OCI-LY1 (cell line): Measurements from ENCODE around the gene CTNS.

Experiments
- H2AFZ ChIP-seq: fragments of 200-600 bp; sonication (generic), shearing (Covaris generic); 2 replicates; pipeline ENCODE4 v1.6.0; 2014; ENCODE audit warnings: antibody characterized with exemption, mild to moderate bottlenecking, low read length
- H3F3A ChIP-seq: fragments of 200-600 bp; sonication (generic), shearing (Covaris generic); 2 replicates; pipeline ENCODE4 v1.6.0; 2014; ENCODE audit warnings: mild to moderate bottlenecking, antibody characterized with exemption, low read length, moderate library complexity; ENCODE audit not compliant: insufficient read depth
- H3K27ac ChIP-seq: fragments of 200-600 bp; sonication (generic); 2 replicates; pipeline ENCODE4 v1.5.1; 2014; ENCODE audit warnings: low read length, mixed run types, mild to moderate bottlenecking, low read depth; ENCODE audit not compliant: poor library complexity, severe bottlenecking
- H3K27me3 ChIP-seq: fragments of 200-600 bp; sonication (generic); 2 replicates; pipeline ENCODE4 v1.6.0; 2014; ENCODE audit warnings: antibody characterized with exemption, mild to moderate bottlenecking, low read length, moderate library complexity; ENCODE audit not compliant: insufficient read depth
- H3K36me3 ChIP-seq: fragments of 200-600 bp; sonication (generic); 2 replicates; pipeline ENCODE4 v1.6.1; 2014; ENCODE audit warnings: mild to moderate bottlenecking, antibody characterized with exemption, low read length, moderate library complexity, mixed read lengths; ENCODE audit not compliant: insufficient read depth
- H3K4me1 ChIP-seq: fragments of 200-600 bp; sonication (generic); 2 replicates; pipeline ENCODE4 v1.5.1; 2014; ENCODE audit warnings: mild to moderate bottlenecking, low read length, moderate library complexity; ENCODE audit not compliant: insufficient read depth, severe bottlenecking
- H3K4me2 ChIP-seq: fragments of 200-600 bp; sonication (generic), shearing (Covaris generic); 2 replicates; pipeline ENCODE4 v1.6.1; 2014; ENCODE audit warnings: low read length
- H3K4me3 ChIP-seq: fragments of 200-600 bp; sonication (generic); 2 replicates; pipeline ENCODE4 v1.5.1; 2014; ENCODE audit warnings: low read length, low read depth, mild to moderate bottlenecking, mixed read lengths; ENCODE audit not compliant: poor library complexity, severe bottlenecking
- H3K79me2 ChIP-seq: fragments of 200-600 bp; shearing (Covaris generic); 2 replicates; pipeline ENCODE4 v1.6.1; 2016; ENCODE audit warnings: mixed run types, low read length, mixed read lengths; ENCODE audit not compliant: insufficient read depth
- H3K9ac ChIP-seq: fragments of 200-600 bp; sonication (generic), shearing (Covaris generic); 2 replicates; pipeline ENCODE4 v1.6.1; 2014; ENCODE audit warnings: mild to moderate bottlenecking, low read length, mixed read lengths
- H3K9me2 ChIP-seq: fragments of 200-600 bp; sonication (generic), shearing (Covaris generic); 2 replicates; pipeline ENCODE4 v1.6.1; 2014; ENCODE audit warnings: low read depth, mild to moderate bottlenecking, low read length, mixed read lengths
- H3K9me3 ChIP-seq: fragments of 200-600 bp; shearing (Covaris generic); 2 replicates; pipeline ENCODE4 v1.6.1; 2014; ENCODE audit warnings: low read length, mixed read lengths
- H4K20me1 ChIP-seq: fragments of 200-600 bp; sonication (generic), shearing (Covaris generic); 2 replicates; pipeline ENCODE4 v1.6.0; 2016; ENCODE audit warnings: mild to moderate bottlenecking, low read length; ENCODE audit not compliant: insufficient read depth
- EZH2 ChIP-seq: fragments of 200-600 bp; sonication (generic), shearing (Covaris generic); IDR thresholded peaks from 2 replicates; pipeline ENCODE4 v1.8.0; 2017; ENCODE audit warnings: borderline replicate concordance, mixed run types, mild to moderate bottlenecking, antibody characterized with exemption, low read length, moderate library complexity, mixed read lengths
- TF ChIP-seq, protein P1 (sequence below): fragments of 200-600 bp; sonication (generic), shearing (Covaris generic); IDR thresholded peaks from 2 replicates; pipeline ENCODE4 v1.5.1; 2017; ENCODE audit warnings: mild to moderate bottlenecking, antibody characterized with exemption, low read length, moderate library complexity, mixed read lengths

The CTNS gene

DNA sequence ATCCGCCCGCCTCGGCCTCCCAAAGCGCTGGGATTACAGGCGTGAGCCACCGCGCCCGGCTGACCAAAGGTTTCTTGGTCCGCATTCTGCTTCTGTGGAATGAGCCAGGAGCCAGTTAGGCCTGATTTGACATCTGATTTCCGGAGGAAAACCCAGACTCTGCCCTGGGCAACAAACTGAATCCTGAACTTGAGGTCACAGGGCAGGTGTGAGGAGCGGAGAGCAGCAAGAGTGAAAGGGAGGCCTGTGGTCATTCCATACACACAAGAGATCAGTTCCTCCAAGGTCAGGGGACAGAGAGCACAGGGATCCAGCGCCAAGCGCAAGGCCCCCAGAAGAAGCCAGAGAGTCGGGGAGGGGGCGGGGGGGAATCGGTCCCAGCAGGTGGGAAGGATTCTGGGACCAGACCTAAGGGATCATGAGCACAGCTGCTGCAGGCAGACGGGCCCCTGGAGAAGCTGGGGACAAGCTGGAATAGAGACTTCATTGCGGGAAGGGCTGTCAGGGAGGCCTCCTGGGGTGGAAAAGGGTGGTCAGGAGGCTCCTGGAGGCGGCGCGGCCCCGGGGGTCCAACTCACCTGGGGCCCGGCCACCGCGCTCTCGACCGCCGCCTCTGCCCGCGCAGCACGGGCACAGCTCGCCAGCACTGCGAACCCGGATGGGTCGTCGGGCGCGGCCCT, 946 bp upstream of the CTNS start:
- H3K4me1 ChIP-seq, result peaks cover 20% of the 10 kb centered on the region
- no peak overlapping the region for H3K27ac ChIP-seq
- peak overlapping the region; percentile 81 for H3K9ac ChIP-seq
- H3K79me2 ChIP-seq, result no peaks in the 10 kb centered on the region
- peaks cover 5% of the 10 kb centered on the region for H3K36me3 ChIP-seq
- H3K9me3 ChIP-seq, result no peaks in the 10 kb centered on the region
- no peak for TF ChIP-seq EZH2
- TF ChIP-seq, protein P1, sequence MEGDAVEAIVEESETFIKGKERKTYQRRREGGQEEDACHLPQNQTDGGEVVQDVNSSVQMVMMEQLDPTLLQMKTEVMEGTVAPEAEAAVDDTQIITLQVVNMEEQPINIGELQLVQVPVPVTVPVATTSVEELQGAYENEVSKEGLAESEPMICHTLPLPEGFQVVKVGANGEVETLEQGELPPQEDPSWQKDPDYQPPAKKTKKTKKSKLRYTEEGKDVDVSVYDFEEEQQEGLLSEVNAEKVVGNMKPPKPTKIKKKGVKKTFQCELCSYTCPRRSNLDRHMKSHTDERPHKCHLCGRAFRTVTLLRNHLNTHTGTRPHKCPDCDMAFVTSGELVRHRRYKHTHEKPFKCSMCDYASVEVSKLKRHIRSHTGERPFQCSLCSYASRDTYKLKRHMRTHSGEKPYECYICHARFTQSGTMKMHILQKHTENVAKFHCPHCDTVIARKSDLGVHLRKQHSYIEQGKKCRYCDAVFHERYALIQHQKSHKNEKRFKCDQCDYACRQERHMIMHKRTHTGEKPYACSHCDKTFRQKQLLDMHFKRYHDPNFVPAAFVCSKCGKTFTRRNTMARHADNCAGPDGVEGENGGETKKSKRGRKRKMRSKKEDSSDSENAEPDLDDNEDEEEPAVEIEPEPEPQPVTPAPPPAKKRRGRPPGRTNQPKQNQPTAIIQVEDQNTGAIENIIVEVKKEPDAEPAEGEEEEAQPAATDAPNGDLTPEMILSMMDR, result no peak
- H3K9me2 ChIP-seq, result no peaks in the 10 kb centered on the region
- H4K20me1 ChIP-seq, result no peaks in the 10 kb centered on the region
- no peaks in the 10 kb centered on the region for H3F3A ChIP-seq
- H3K27me3 ChIP-seq, result no peaks in the 10 kb centered on the region
- H3K4me2 ChIP-seq, result peak overlapping the region; percentile 81
- H3K4me3 ChIP-seq, result peak overlapping the region; percentile 85
- H2AFZ ChIP-seq, result no peak overlapping the region

DNA sequence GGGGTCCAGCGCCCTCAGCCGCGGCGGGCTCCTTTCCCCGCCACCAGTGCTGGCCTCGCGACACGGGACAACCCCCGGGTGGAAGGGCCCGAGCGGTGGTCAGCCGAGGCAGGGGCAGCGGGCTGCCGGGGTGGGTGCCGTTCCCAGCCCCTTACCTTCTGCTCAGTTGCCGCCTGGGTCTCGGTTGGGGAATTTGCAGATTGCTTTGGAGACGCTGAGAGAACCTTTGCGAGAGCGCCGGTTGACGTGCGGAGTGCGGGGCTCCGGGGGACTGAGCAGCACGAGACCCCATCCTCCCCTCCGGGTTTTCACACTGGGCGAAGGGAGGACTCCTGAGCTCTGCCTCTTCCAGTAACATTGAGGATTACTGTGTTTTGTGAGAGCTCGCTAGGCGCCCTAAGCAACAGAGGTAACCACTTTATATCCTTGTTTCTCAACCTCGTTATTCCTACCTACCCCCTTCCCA, 381 bp downstream of the CTNS start:
- no peaks in the 10 kb centered on the region for H3F3A ChIP-seq
- peak overlapping the region; percentile 85 for H3K4me3 ChIP-seq
- peak overlapping the region; percentile 81 for H3K9ac ChIP-seq
- H4K20me1 ChIP-seq, result no peaks in the 10 kb centered on the region
- no peak overlapping the region for H2AFZ ChIP-seq
- peaks cover 5% of the 10 kb centered on the region for H3K36me3 ChIP-seq
- TF ChIP-seq EZH2, result no peak
- TF ChIP-seq, protein P1, result no peak
- H3K4me2 ChIP-seq, result peak overlapping the region; percentile 77
- H3K9me2 ChIP-seq, result no peaks in the 10 kb centered on the region
- H3K27me3 ChIP-seq, result no peaks in the 10 kb centered on the region
- no peaks in the 10 kb centered on the region for H3K9me3 ChIP-seq
- H3K4me1 ChIP-seq, result peaks cover 20% of the 10 kb centered on the region
- H3K27ac ChIP-seq, result no peak overlapping the region
- no peaks in the 10 kb centered on the region for H3K79me2 ChIP-seq

DNA sequence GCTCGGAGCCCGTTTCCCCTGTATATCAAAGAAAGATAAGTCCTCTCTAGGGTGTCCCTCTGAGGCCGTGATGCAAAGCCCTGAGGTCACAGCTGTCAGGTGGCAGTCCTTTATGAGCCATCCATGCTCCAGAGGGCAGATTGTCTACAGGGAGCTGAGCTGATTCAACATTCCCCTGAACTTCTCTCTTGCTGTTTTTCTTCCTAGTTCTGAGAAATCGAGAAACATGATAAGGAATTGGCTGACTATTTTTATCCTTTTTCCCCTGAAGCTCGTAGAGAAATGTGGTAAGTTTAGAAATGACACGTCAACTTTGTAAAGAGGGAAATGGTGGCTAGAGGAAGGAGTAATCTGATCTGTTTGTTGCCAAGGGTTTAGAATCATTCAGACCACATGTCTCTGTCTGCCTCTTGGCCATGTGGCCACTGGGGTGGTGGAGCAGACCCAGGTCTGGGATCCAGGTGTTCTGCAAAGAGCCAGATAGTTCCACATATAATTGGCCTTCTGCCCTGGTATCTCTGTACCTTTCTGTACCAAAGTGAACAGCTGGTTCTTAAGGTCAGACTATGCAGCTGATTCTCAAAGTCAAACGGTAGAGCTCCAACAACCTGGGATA, 3.5 kb downstream of the CTNS start:
- Histone ChIP-seq H3K4me1 (peaks cover 20% of the 10 kb centered on the region), H3K27ac (peak overlapping the region; percentile 30), H3K79me2 (no peaks in the 10 kb centered on the region), H3K27me3 (no peaks in the 10 kb centered on the region), H4K20me1 (no peaks in the 10 kb centered on the region), H3K9ac (no peak overlapping the region), H3K4me2 (peak overlapping the region; percentile 4; the same call in 1 of the 2 replicates), H2AFZ (no peak overlapping the region), H3K9me2 (no peaks in the 10 kb centered on the region), H3K4me3 (no peak overlapping the region), H3K36me3 (no peaks in the 10 kb centered on the region), H3F3A (no peaks in the 10 kb centered on the region), H3K9me3 (no peaks in the 10 kb centered on the region)
- TF ChIP-seq EZH2, result no peak
- TF ChIP-seq, protein P1, result no peak; the same call in 1 of the 2 replicates
